ENCODE measurements around the gene ARHGDIG. TPM values are rescaled to one million over a fixed set of nuclear protein-coding genes. Genes with fewer than 3 reads are reported as not detected.

ARHGDIG gene
- total and polyA plus RNA-seq, 2 donors from 2014 or later: 0.88 TPM; not detected in 1

- Histone ChIP-seq H3K4me3 (ENCODE audit: low read length in 3 of 3) (no peak overlapping the region), H3K9me3 (ENCODE audit: control insufficient read depth in 2 of 3, insufficient read depth in 1 of 3, low read length in 3 of 3) (no peaks in the 10 kb centered on the region), H3K4me1 (ENCODE audit: control insufficient read depth in 2 of 3, insufficient read depth in 2 of 3, low read depth in 1 of 3, low read length in 3 of 3) (peaks cover 0 to 2% (median 0%) of the 10 kb centered on the region in 3 donors), H3K27me3 (ENCODE audit: control insufficient read depth, insufficient read depth, low read length) (no peaks in the 10 kb centered on the region), H3K36me3 (ENCODE audit: control insufficient read depth in 2 of 3, insufficient read depth in 3 of 3, low read length in 3 of 3) (peaks cover 0 to under 1% (median 0%) of the 10 kb centered on the region in 3 donors), H3K9ac (ENCODE audit: low read length in 3 of 3) (no peak overlapping the region), H3K27ac (ENCODE audit: low read depth in 2 of 2, low read length in 2 of 2) (no peak overlapping the region)
- intact Hi-C loops (cut with DNase I): no loop called here
- no peak for TF ChIP-seq CTCF (IDR thresholded peaks at IDR 0.05; ENCODE audit: borderline replicate concordance, extremely low read depth, insufficient read depth)
- FAIRE-seq (no peak), DNase-seq (peak in 1 of 5 donors; percentile 29)
Measured at GRCh38 chr16:245105-245504, 35.3 kb upstream of the ARHGDIG start.

- peaks cover 0 to under 1% (median 0%) of the 10 kb centered on the region in 3 donors for H3K4me1 ChIP-seq (ENCODE audit: control insufficient read depth in 2 of 3, insufficient read depth in 2 of 3, low read depth in 1 of 3, low read length in 3 of 3)
- intact Hi-C loops (cut with DNase I): no loop called here
- no peaks in the 10 kb centered on the region for H3K27me3 ChIP-seq (ENCODE audit: control insufficient read depth, insufficient read depth, low read length)
- FAIRE-seq: no peak
- DNase-seq: peak in 1 of 5 donors; percentile 37
- peaks cover 0 to 10% (median 6%) of the 10 kb centered on the region in 3 donors for H3K36me3 ChIP-seq (ENCODE audit: control insufficient read depth in 2 of 3, insufficient read depth in 3 of 3, low read length in 3 of 3)
- no peak overlapping the region for H3K4me3 ChIP-seq (ENCODE audit: low read length in 3 of 3)
- no peak overlapping the region for H3K27ac ChIP-seq (ENCODE audit: low read depth in 2 of 2, low read length in 2 of 2)
- no peak for TF ChIP-seq CTCF (IDR thresholded peaks at IDR 0.05; ENCODE audit: borderline replicate concordance, extremely low read depth, insufficient read depth)
- H3K9me3 ChIP-seq (ENCODE audit: control insufficient read depth in 2 of 3, insufficient read depth in 1 of 3, low read length in 3 of 3): no peaks in the 10 kb centered on the region
- H3K9ac ChIP-seq (ENCODE audit: low read length in 3 of 3): no peak overlapping the region
Measured at GRCh38 chr16:247027-247426, 33.4 kb upstream of the ARHGDIG start.

GRCh38 chr16:249431-249830 lies 31.0 kb upstream of the ARHGDIG start:
- H3K27ac ChIP-seq (ENCODE audit: low read depth in 2 of 2, low read length in 2 of 2): no peak overlapping the region
- peaks cover 0 to 21% (median 7%) of the 10 kb centered on the region in 3 donors for H3K36me3 ChIP-seq (ENCODE audit: control insufficient read depth in 2 of 3, insufficient read depth in 3 of 3, low read length in 3 of 3)
- no peak overlapping the region for H3K9ac ChIP-seq (ENCODE audit: low read length in 3 of 3)
- no peak for FAIRE-seq
- no peaks in the 10 kb centered on the region for H3K9me3 ChIP-seq (ENCODE audit: control insufficient read depth in 2 of 3, insufficient read depth in 1 of 3, low read length in 3 of 3)
- no peaks in the 10 kb centered on the region for H3K4me1 ChIP-seq (ENCODE audit: control insufficient read depth in 2 of 3, insufficient read depth in 2 of 3, low read depth in 1 of 3, low read length in 3 of 3)
- H3K4me3 ChIP-seq (ENCODE audit: low read length in 3 of 3): no peak overlapping the region
- no peak for TF ChIP-seq CTCF (IDR thresholded peaks at IDR 0.05; ENCODE audit: borderline replicate concordance, extremely low read depth, insufficient read depth)
- no peaks in the 10 kb centered on the region for H3K27me3 ChIP-seq (ENCODE audit: control insufficient read depth, insufficient read depth, low read length)
- DNase-seq: peak in 1 of 5 donors; percentile 35
- intact Hi-C loops (cut with DNase I): no loop called here

Data from kidney (tissue), 14 donors.